HG03280 (cell line): ENCODE data around the gene TTC23L.

Experiments used
- ATAC-seq: cut with Tn5 transposase; IDR thresholded peaks from one replicate; pipeline ENCODE4 v1.9.1; 2021; ENCODE audit warnings: mild to moderate bottlenecking, moderate library complexity; ENCODE audit not compliant: unreplicated experiment

The TTC23L gene

GRCh38 chr5:34832568-34832967 is 6.4 kb upstream of the TTC23L start:
- no peak for ATAC-seq

- no peak for ATAC-seq
Measured at GRCh38 chr5:34833090-34833489, 5.9 kb upstream of the TTC23L start.

DNA sequence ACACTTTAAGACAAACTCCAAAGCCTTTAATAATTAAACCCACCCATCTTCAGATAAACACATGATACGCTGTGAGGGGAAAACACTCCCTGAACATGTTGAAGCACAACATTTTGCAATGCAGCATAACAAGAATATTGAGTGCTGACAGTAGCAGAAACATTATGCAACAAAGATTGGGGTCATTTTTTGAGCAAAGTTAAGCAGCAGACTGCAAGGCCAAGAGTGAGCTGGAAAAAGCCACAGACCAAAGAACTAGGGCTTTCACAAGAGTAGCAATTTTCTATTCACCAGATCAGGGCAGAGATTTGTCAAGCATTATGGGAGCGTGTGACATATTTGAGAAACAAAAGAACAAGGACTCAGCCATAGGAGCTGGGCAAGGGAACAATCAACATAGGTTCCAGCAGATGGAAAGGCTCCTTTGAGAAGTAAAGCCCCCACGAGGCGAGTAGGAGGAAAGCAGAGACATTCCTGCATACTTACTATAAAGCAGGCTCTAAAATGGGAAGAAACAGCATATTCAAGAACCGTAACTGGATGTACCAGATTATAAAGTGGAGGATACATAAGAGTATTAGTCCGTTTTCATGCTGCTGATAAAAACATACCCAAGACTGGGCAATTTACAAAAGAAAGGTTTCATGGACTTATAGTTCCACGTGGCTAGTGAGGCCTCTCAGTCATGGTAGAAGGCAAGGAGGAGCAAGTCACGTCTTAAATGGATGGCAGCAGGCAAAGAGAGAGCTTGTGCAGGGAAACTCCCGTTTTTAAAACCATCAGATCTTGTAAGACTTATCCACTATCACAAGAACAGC is 4.8 kb upstream of the TTC23L start:
- no peak for ATAC-seq

GRCh38 chr5:34834794-34835089 is 4.2 kb upstream of the TTC23L start:
- no peak for ATAC-seq

DNA sequence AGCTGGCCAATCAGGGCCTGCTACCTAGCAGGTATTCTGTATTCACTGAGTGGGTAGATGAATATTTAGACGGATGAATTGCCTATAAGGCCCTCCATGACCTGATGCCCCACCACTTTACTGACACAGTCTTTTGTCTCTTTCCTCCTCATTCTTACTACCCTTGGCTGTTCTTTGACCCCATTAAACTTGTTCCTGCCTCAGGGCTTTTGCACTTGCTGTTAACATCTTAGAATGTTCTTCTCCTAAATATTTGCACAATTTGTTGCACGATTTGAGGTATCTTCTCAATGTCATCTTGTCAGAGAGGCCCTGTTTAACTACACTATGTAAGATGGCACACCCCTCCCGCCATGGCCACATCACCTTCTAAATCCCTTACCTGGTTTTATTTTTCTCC is 3.3 kb upstream of the TTC23L start:
- no peak for ATAC-seq

GRCh38 chr5:34841816-34842215 is 2.9 kb downstream of the TTC23L start:
- no peak for ATAC-seq

- no peak for ATAC-seq
Measured at GRCh38 chr5:34842554-34842953, 3.6 kb downstream of the TTC23L start.

DNA sequence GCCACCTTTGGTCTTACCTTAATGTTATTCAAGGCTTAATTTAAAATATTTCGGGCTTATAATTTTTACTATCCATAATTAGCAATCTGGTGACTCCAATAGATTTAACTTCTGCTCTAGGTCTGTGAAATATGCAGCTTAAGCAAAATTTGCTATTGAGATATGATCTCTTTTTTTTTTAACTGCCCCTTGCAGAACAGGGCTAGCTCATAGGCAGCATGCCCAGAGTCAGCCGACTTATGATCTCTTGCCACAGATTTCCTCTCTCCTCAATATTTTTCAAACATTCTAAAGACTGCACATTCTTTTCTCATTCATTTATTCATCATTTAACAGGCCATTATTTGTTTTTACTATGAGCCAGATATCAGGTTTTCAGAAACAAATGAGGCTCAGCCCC is 4.5 kb downstream of the TTC23L start:
- ATAC-seq: no peak

- ATAC-seq: no peak
Measured at GRCh38 chr5:34844106-34844505, 5.1 kb downstream of the TTC23L start.

- ATAC-seq: no peak
Measured at GRCh38 chr5:34844999-34845398, 6.0 kb downstream of the TTC23L start.

GRCh38 chr5:34847056-34847455 is 8.1 kb downstream of the TTC23L start:
- no peak for ATAC-seq

DNA sequence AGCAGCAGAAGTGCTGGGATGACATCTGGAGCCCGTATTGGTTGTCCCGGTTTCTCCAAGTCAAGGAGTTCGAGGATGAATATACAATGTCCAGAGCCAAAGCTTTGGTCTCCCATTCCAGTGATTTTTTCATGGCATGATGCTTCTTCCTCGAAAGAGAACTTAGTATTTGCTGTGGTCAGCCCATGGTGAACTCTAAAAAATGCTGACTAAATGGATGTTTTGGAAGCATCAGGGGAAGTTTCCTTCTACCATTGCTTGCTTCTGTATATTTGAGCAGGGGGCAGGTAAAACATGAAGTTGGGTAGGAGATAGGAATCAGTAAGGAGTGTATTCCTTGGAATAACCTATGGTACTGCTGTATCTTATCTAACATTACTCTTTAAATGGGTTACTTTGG is 8.6 kb downstream of the TTC23L start:
- no peak for ATAC-seq

GRCh38 chr5:34848230-34848629 is 9.3 kb downstream of the TTC23L start:
- ATAC-seq: no peak

DNA sequence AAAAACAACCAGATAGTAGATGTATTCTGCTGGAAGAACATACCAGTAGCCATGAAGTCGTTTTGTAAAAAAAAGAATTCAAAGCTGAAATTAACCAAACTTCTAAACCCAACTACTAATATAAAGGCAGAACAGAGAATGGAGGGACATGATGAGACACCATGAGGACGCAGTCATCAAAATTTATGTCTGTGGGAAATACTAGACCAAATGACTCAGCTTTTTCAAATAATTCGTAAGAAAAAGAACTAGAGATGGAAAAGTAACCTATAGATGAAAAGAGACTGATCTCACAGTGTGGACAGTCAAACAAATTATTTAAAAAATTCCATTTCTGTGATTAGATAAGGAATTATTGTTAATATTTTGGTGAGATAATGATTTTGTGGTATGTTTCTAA is 10.3 kb downstream of the TTC23L start:
- ATAC-seq: no peak

DNA sequence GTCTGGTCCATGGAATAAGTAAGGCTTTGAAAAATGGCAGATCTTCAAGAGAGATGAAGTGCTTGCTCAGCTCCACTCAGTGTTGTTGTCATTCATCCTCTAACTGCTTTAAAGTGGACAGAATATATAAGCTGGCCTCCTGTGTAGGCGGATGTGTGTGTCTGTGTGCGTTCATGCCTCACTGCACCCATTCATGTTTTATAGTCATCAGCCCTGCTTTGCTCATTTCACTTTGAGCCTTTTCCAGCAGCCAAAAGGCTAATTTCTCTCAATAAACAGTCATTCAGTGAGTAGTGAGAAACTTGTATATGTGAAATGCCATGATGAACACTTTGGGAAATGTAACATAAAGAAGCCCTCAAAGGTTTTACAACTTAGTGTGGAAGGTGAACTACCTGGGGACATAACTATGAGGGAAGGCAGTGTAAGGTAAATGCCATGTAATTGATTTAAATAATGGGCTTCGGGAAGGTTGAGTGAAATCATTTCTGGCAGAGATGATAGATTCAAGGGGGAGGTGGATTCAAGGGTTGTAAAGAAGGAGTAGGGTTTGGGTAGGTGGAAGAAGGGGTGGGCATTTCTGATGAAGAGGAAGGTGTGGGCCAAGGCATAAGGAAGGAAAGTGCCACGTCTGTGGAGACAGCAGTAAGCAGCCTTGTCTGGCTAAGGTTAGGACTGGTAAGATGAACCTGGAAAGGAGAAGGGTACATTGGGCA is 15.7 kb downstream of the TTC23L start:
- ATAC-seq: peak; percentile 88

- ATAC-seq: no peak
Measured at GRCh38 chr5:34857161-34857560, 18.2 kb downstream of the TTC23L start.

DNA sequence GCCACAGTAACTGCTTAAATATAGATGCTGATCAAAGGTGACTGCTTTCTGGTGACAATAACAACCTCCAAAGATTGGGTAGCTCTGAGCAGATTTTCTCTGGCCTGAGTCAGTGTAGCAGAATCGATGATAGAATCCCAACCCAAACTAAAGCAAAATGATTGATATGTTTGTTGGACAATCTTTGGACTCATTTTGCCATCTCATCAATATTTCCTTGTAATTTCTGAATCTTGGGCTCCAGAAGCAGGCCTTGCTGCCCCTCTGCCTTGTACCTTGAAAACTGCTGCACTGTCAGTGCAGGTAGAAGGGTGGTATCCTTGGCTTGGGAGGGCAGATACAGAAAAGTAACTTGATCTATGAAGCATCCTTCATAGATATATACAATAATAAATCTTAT is 18.9 kb downstream of the TTC23L start:
- no peak for ATAC-seq

DNA sequence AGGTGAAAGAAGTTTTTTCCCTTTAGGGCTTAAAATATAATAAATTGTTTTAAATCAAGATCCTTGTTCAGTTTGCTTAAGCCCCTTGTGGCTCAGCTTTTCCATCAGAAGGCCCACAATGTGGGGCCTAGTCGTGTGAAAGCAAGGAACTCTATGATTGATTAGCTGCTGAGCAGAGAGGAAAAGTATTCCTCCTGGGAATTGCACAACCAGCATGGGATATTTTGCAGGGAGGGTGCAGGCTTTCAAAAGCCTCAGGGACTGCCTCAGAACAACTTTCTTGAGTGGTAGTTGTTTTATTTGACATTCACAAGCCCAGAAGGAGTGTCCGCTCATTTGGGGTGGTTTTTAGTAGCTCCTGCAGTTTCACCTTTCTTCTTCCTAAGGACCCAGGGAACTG is 19.8 kb downstream of the TTC23L start:
- no peak for ATAC-seq

GRCh38 chr5:34859253-34859652 is 20.3 kb downstream of the TTC23L start:
- no peak for ATAC-seq

GRCh38 chr5:34863946-34864345 is 25.0 kb downstream of the TTC23L start:
- ATAC-seq: no peak

DNA sequence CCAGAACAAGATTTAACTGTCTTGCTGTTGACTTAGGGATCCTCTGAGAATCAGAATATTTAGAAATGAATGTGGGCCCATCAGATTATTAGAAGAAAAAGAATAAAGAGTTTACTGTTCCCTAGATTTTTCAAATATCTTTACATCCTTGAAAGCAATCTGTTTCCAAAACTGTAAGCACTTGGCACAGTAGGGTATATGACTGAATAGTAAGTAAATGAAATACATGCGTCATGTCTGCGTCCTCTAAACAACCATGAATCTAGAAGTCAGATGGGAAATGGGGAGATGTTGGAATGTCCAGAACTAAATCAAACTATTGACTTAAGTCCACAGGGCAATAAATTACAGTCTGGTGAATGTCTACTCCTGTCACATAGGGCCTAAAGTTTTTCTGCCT is 26.1 kb downstream of the TTC23L start:
- ATAC-seq: no peak

DNA sequence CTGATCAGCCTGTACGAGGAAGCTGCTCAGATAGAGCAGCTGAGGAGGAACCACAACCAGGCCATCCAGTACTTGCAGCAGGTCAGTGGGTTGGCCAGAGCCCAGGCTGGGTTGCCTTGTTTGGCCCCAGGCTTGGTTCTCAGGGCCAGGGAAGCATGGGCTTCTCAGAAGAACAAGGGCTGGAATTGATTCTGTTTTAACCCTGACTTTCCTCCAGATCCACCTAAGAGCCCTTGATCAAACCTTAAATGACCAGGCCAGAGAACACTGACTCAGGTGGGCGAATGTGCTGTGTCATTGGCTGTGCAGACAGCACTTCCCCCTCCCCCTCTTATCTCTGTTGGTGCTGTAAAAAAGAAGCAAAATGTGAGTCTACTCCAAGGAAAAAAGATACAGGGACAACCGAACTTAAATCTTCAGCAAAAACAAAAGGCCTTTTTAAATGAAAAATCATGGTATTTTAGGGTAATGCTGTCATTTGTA is 28.1 kb downstream of the TTC23L start:
- no peak for ATAC-seq

- ATAC-seq: no peak
Measured at GRCh38 chr5:34867660-34868059, 28.7 kb downstream of the TTC23L start.
